GM19025 (cell line): ENCODE measurements around the gene DYNLT2B.
"Not testable (repeated sequence)": the region's sequence is repeated elsewhere in the genome, so short reads cannot be mapped to it uniquely, and the experiment has no call there.

Experiments
- ATAC-seq: cut with Tn5 transposase; IDR thresholded peaks from one replicate; pipeline ENCODE4 v1.9.1; 2021; ENCODE audit warnings: mild to moderate bottlenecking, low read depth, moderate library complexity; ENCODE audit not compliant: unreplicated experiment

The DYNLT2B gene

GRCh38 chr3:196327405-196327804 is 9.4 kb upstream of the DYNLT2B start:
- no peak for ATAC-seq

- ATAC-seq, result no peak
Observed at GRCh38 chr3:196326936-196327335, 8.9 kb upstream of the DYNLT2B start.

- no peak for ATAC-seq
Observed at GRCh38 chr3:196323691-196324090, 5.7 kb upstream of the DYNLT2B start.

GRCh38 chr3:196323016-196323415 is 5.0 kb upstream of the DYNLT2B start:
- no peak for ATAC-seq

- ATAC-seq, result no peak
Observed at GRCh38 chr3:196321162-196321561, 3.1 kb upstream of the DYNLT2B start.

- no peak for ATAC-seq
Observed at GRCh38 chr3:196320137-196320536, 2.1 kb upstream of the DYNLT2B start.

- not testable (repeated sequence) for ATAC-seq
Observed at GRCh38 chr3:196316799-196317686, 997 bp downstream of the DYNLT2B start.

GRCh38 chr3:196315821-196316220 is 2.2 kb downstream of the DYNLT2B start:
- ATAC-seq, result no peak

- ATAC-seq, result no peak
Observed at GRCh38 chr3:196314597-196314996, 3.4 kb downstream of the DYNLT2B start.

GRCh38 chr3:196314086-196314485 is 4.0 kb downstream of the DYNLT2B start:
- not testable (repeated sequence) for ATAC-seq

- ATAC-seq, result not testable (repeated sequence)
Observed at GRCh38 chr3:196302960-196303359, 15.1 kb downstream of the DYNLT2B start.

GRCh38 chr3:196302551-196302950 is 15.5 kb downstream of the DYNLT2B start:
- ATAC-seq, result not testable (repeated sequence)

GRCh38 chr3:196298521-196298920 is 19.5 kb downstream of the DYNLT2B start:
- ATAC-seq, result no peak

GRCh38 chr3:196292286-196292923 is 25.6 kb downstream of the DYNLT2B start:
- ATAC-seq, result no peak

GRCh38 chr3:196288141-196288460 is 29.9 kb downstream of the DYNLT2B start:
- no peak for ATAC-seq

- peak; percentile 87 for ATAC-seq
Observed at GRCh38 chr3:196287440-196288140, 30.4 kb downstream of the DYNLT2B start, which contains the start of gene PCYT1A. TSS of gene PCYT1A (minus strand) at chr3:196287726. CDS start at chr3:196270531, 17,195 bp downstream.

- no peak for ATAC-seq
Observed at GRCh38 chr3:196287090-196287439, 31.0 kb downstream of the DYNLT2B start.

GRCh38 chr3:196284396-196284795 is 33.6 kb downstream of the DYNLT2B start:
- ATAC-seq, result no peak

GRCh38 chr3:196281962-196282361 is 36.1 kb downstream of the DYNLT2B start:
- no peak for ATAC-seq

GRCh38 chr3:196280689-196281440 is 37.2 kb downstream of the DYNLT2B start:
- ATAC-seq, result no peak

GRCh38 chr3:196275126-196275525 is 42.9 kb downstream of the DYNLT2B start:
- no peak for ATAC-seq
